ENCODE data around the gene HOXB7. TPM values are rescaled to one million over a fixed set of nuclear protein-coding genes. Genes with fewer than 3 reads are reported as not detected.

Gene HOXB7
- total RNA-seq, 1 donor from 2014 or later: 0.55 TPM

DNA sequence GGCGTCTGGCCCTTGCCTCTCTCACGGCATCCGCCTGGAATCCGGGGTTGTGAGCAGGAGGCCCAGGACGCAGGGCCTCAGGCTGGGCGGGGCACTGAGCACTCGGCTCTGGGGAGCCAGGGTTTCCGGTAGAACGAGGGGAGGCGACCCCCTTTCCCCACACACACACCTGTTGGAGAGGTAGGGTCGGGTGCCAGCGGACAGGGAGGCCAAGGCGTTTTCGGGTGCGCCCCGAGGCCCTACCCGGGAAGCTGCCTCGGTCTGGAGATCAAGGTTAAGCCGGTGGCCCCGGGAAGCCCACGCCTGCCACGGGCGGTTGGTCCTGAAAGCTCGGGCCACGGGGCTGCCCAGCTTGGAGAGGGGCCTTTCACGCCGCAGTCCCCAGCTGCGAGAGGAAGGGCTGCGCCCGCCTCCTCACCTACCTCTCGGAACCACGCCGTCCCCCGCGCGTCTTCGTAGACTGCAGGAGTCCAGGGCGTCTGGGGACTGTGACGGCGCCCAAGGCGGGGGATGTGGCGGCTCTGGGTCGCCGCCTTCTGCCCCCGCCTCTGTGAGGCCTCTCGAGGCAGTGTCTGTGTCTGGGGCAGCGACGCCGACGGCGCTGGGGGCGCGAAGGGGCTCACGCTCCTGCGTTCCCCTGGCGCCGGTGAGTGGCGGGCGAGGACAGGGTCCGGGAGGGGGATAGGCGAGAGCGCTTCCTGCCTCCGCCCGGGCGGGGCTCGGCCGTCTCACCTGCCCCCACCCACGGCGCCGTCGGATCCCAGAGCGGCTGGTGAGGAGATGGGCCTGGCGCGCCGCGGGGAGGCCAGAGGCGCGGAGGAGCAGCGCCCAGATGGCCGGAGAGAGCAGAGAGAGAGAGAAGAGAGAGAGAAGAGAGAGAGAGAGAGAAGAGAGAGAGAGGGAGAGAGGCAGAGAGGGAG is 35.6 kb upstream of the HOXB7 start:
- Mint-ChIP-seq H3K4me1 (ENCODE audit: low read depth) (peaks cover 2% of the 10 kb centered on the region), H3K36me3 (ENCODE audit: insufficient read depth) (no peaks in the 10 kb centered on the region), H3K27me3 (peaks cover 91% of the 10 kb centered on the region), H3K4me3 (ENCODE audit: low read depth) (no peak overlapping the region), H3K27ac (no peak overlapping the region), H3K9me3 (ENCODE audit: low read depth) (no peaks in the 10 kb centered on the region)
- no peak for DNase-seq (ENCODE audit: low spot score, unreplicated experiment)
- TF ChIP-seq CTCF (IDR thresholded peaks at IDR 0.05; ENCODE audit: unreplicated experiment): no peak

- Mint-ChIP-seq H3K4me3 (ENCODE audit: low read depth) (no peak overlapping the region), H3K27ac (no peak overlapping the region), H3K27me3 (peaks cover 93% of the 10 kb centered on the region), H3K4me1 (ENCODE audit: low read depth) (peaks cover 2% of the 10 kb centered on the region), H3K36me3 (ENCODE audit: insufficient read depth) (no peaks in the 10 kb centered on the region), H3K9me3 (ENCODE audit: low read depth) (no peaks in the 10 kb centered on the region)
- no peak for DNase-seq (ENCODE audit: low spot score, unreplicated experiment)
- no peak for TF ChIP-seq CTCF (IDR thresholded peaks at IDR 0.05; ENCODE audit: unreplicated experiment)
Measured at GRCh38 chr17:48645639-48646182, 34.9 kb upstream of the HOXB7 start.

DNA sequence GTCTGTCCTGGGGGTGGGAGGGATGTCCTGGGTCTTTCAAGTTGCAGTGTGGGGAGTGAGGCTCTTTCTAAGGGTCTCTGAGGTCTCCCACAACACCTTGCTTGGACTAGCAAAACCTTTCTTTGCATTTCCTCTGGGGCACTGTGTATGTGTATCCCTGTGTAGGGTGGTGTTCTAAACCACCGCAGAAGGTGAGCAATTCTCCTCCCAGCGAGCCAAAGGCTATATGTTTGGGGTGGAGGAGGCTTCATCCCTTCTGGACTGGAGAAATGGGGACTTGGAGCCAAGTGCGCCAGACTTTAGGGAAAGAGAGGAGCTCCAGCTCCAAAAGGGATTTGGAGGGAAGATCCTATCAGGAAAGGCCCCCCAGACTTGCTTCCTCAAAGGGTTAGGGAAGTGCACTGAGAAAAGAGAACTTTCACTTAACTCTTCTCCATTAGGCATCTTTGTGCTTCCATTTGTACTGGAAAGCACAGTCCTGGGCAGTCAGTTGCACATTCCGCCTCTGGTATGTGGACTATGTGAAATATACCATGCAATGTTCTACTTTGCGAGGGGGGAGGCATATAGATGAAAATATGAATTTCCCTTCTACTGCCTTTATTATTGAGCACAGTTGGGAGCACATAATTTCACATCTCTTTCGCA is 34.2 kb upstream of the HOXB7 start:
- H3K27me3 Mint-ChIP-seq: peaks cover 94% of the 10 kb centered on the region
- no peak overlapping the region for H3K4me3 Mint-ChIP-seq (ENCODE audit: low read depth)
- no peak for DNase-seq (ENCODE audit: low spot score, unreplicated experiment)
- H3K27ac Mint-ChIP-seq: no peak overlapping the region
- no peak for TF ChIP-seq CTCF (IDR thresholded peaks at IDR 0.05; ENCODE audit: unreplicated experiment)
- no peaks in the 10 kb centered on the region for H3K9me3 Mint-ChIP-seq (ENCODE audit: low read depth)
- H3K36me3 Mint-ChIP-seq (ENCODE audit: insufficient read depth): no peaks in the 10 kb centered on the region
- H3K4me1 Mint-ChIP-seq (ENCODE audit: low read depth): peaks cover 2% of the 10 kb centered on the region

GRCh38 chr17:48644159-48644558 is 33.3 kb upstream of the HOXB7 start:
- peaks cover 2% of the 10 kb centered on the region for H3K4me1 Mint-ChIP-seq (ENCODE audit: low read depth)
- H3K27me3 Mint-ChIP-seq: peaks cover 94% of the 10 kb centered on the region
- no peak for TF ChIP-seq CTCF (IDR thresholded peaks at IDR 0.05; ENCODE audit: unreplicated experiment)
- H3K36me3 Mint-ChIP-seq (ENCODE audit: insufficient read depth): no peaks in the 10 kb centered on the region
- H3K9me3 Mint-ChIP-seq (ENCODE audit: low read depth): no peaks in the 10 kb centered on the region
- no peak overlapping the region for H3K4me3 Mint-ChIP-seq (ENCODE audit: low read depth)
- DNase-seq (ENCODE audit: low spot score, unreplicated experiment): no peak
- no peak overlapping the region for H3K27ac Mint-ChIP-seq

- TF ChIP-seq CTCF (IDR thresholded peaks at IDR 0.05; ENCODE audit: unreplicated experiment): no peak
- Mint-ChIP-seq H3K4me1 (ENCODE audit: low read depth) (peaks cover 2% of the 10 kb centered on the region), H3K27ac (no peak overlapping the region), H3K36me3 (ENCODE audit: insufficient read depth) (no peaks in the 10 kb centered on the region), H3K9me3 (ENCODE audit: low read depth) (no peaks in the 10 kb centered on the region), H3K27me3 (peaks cover 95% of the 10 kb centered on the region), H3K4me3 (ENCODE audit: low read depth) (no peak overlapping the region)
- no peak for DNase-seq (ENCODE audit: low spot score, unreplicated experiment)
Measured at GRCh38 chr17:48643697-48644012, 32.8 kb upstream of the HOXB7 start.

All from progenitor cell of endocrine pancreas (in vitro differentiated cells).